Activated CD4-positive, alpha-beta T cell treated with anti-CD3 and anti-CD28 coated beads, Interleukin-2, Interleukin-4, amounts not matched to agents 100 ng/mL and 50 ng/mL, durations not matched to agents 16 hours and 8 hours (primary cell): ENCODE results near the gene ARHGAP22.

ENCODE experiments used
- DNase-seq: peaks from one replicate; pipeline ENCODE4 v3.0.0-alpha.2; 2020; ENCODE audit warnings: low spot score

Gene ARHGAP22

DNA sequence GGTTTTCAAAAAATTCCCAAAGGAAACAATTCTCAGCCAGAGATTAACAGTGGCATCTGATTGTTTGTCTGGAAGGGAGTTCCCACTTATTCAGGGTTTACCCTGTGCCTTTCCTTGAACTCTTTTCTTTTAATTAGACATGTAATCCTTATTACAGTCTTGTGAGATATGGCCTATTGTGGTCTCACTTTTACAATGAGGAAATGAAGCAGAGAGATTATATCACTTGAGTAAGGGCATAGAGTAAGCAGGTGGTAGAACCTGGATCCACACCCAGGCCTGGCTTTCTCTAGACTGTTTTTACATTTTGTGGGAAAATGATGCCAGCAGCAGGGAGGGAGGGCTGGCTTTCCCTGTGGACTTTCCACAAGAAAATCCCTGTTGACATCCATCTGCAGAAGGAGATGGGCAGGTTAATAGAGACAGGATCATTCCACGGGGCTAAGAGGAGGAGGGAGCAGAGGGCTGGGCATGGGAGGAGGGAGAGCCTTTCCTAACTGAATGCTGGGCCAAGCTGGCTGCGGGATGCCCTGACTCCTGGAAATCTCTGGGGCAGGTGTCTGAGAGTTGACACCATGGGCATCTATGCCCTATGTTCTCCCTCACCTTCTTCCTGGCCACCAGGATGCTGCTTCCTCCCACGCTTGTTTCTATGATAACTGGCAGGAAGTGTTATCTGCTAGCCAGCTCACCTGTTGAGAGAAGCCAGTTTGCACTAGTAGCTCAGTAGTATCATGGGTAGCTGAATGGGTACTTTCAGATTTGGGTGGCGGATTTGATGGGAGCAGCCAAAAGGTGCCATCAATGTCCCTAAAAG is 28.7 kb upstream of the ARHGAP22 start:
- peak; percentile 9 for DNase-seq

- no peak for DNase-seq
Measured at GRCh38 chr10:48632166-48632565, 27.3 kb upstream of the ARHGAP22 start.

DNA sequence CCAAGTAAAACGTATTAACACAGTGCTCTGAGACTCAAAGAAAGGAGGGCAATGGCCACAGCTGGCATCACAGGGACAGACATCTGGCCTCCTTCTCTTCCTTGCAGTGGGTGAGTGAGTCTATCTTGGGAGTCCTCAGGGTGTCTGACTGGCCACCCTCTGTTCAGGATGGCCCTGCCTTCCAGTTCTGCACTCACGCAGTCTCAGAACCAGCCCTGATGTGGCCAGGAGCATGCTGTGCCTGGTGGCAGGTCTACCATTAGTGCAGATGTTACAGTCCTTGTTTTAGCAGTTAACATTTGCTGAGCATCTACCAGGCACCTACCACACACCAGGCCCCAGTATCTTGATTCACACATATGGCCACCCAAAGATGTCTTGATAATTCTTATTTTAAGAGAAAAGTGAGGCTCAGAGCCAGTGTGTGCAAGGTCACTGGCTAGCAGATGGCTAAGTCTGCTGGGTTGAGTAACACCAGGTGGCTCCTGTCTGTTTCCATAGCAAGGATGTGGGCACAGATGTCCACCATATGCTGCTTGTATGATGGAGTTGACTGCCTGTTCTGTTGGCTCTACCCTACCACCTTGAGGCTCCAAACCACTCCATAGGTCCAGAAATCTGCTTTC is 23.2 kb upstream of the ARHGAP22 start:
- no peak for DNase-seq

- DNase-seq: no peak
Measured at GRCh38 chr10:48626986-48627731, 22.3 kb upstream of the ARHGAP22 start.

DNA sequence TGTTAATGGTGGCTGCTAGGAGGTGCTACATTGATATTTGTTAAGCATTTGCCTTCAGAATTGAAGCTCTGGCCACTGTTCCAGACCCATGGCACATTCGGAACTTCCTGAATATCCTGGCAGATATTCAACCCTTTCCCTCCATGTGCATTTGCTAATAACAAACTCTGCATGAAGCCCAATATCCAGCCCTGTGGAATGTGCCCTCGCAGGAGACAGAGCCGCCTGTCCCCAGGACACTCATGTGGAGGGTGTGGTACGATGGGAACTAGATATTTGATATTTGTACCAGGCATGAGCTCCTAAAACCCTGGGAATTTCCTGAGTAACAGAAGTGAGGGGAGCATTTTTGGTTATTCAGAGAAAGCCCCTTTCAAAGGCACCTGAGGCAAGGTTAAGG is 21.6 kb upstream of the ARHGAP22 start:
- no peak for DNase-seq

DNA sequence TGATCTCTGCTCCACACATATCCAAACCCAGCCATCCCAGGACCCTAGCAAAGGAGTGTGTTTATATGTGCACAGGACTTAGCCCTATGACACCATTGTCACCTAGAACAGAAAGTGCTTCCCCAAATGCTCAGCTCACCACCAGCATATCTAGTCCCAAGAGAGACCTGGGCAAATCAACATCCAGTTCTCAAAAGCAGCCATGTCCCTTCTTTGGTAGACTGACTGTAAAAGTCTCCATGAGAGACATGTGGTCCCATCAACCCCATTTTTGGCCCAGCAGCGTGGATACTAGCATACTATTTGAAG is 20.9 kb upstream of the ARHGAP22 start:
- no peak for DNase-seq

DNA sequence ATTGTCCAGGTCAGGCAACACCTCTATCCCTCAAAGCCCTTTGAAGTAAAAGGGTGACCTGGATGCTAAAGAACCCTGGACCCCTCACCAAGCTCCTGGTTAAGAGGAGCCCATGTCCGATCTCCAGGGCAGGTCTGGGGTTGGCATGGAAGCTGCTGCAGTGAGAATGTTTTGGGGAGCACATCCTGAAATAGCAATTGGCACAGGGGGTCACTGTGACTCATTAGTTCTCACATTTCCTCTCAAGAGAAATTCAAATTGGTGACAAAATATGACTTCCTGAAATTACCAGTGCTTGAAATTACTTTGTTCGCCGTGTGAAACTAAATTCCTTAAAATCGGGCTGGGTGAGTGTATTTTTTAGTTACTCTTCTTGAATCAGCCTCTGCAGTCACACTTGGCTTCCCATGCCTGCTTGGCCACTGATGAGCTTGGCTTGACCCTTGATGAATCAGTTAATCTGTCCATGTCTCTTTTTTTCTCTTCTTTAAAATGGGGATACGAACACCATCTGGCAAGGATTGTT is 18.8 kb upstream of the ARHGAP22 start:
- no peak for DNase-seq

DNA sequence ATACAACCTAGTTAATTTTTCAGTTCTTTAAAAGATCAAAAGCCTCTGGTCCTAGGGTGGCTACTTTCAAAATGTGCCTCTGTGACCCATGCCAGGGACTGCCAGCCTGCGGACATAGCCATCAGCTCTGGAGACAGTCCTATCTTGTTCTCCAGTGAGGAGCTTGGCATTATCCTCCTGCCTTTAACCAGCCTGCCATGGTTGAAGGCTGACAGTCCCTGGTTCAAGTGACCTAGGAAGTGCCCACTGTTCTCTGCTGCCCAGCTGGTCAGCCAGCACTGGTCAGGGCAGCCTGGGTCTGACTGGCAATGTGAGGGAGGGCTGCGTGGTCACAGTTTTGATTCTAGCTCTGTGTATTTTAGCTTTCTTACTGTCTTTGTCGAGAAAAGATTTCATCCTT is 18.1 kb upstream of the ARHGAP22 start:
- DNase-seq: no peak

DNA sequence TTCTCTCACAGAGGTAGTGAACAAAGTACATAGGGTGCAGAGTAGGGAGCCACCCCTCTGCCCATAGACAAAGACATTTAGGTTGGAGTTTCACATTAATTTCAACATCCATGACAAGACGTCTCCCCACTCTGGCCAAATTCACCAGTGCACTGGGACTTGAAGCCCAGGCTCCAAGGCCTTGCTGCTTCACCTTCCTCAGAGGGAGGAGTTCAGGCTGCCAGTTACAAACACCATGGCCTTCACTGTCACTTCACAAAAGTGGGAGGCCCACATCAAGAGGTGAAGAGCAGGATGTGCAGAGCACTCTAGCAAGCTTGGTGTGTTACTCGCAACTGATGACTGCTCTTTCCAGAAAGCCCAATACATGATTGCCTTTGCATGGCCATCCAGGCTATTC is 15.8 kb upstream of the ARHGAP22 start:
- no peak for DNase-seq

DNA sequence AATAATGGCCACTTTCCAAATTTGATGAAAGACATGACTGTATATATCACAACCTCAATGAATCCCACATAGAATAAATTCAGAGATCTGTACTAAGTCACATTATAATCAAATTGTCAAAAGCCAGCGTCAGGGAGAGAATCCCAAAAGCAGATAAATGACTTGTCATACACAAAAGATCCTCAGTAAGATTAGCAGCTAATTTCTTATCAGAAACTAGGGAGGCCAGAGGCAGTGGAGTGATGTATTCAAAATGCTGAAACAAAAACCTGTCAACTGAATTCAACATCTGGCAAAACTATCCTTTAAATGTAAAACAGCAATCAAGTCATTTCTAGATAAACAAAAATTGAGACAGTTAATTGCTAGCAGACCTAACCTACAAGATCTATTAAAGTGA is 11.6 kb upstream of the ARHGAP22 start:
- DNase-seq: no peak

DNA sequence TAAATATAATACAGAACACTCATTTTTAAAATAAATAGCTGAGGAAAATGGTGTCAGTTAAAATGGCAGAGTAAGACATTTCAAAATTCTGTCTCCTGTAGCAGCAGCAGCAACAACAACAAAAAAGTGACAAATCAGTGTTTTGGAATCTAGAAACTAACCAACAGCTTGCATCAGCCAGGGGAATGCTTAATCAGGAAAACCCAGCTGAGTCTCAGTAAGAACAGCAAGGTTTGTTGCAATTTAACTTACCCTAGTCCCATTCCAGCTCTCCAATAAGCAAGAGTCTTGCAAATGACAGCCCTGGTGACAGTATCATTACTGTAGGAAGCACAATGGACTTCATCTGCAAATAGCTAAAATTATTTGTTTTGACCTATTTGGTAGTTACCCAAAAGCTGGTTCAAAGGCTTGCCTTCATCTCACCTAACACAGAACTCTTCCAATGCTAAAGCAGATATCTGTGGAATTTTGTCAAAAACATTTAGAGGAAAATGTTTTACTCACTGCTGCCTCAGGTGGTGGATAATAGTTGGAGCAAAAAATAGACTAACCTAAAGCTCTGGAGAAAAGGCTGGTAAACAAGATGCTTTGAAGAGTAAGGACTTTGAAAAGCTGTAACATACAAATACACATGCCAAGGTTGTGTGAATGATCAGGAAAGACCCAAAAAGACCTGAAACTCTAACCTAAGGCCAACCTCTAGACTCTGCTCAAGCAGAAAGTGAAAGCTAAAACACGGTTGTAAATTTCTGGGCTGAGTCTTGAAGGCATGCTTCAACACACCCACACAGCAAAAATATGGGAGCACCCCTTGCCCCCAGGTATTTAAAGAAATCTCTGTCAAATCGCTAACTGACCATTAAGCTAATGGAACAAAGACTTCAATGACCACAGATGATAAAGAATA is 9.9 kb upstream of the ARHGAP22 start:
- no peak for DNase-seq

- no peak for DNase-seq
Measured at GRCh38 chr10:48613016-48613415, 8.1 kb upstream of the ARHGAP22 start.

GRCh38 chr10:48612236-48612943 is 7.5 kb upstream of the ARHGAP22 start:
- no peak for DNase-seq

- DNase-seq: no peak
Measured at GRCh38 chr10:48611133-48611532, 6.3 kb upstream of the ARHGAP22 start.

DNA sequence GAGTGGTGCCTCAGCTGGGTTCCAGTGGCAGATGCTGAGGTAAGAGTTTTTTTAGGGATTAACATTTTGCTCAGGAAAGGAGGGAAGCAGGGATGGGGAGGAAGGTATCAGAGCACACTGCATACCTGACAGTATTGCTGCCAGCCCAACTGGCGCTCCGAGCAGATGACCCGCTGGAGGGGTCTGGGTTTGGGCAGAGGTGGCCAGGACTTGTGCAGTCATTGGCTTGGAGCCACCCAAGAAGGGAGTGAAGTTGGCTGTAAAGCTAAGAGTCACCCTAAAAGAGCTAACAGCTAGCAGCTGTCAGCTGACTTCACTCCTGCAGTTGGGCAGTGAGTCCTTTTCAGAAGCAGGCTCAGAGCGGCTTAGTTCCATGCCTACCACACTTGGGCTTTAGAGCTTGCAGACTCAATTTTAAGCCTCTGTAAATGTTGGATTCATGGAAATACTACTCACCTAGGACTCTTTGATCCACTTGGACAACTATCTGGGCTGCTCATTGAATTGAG is 5.8 kb upstream of the ARHGAP22 start:
- no peak for DNase-seq

- no peak for DNase-seq
Measured at GRCh38 chr10:48609899-48610584, 5.2 kb upstream of the ARHGAP22 start.

GRCh38 chr10:48609441-48609840 is 4.6 kb upstream of the ARHGAP22 start:
- DNase-seq: no peak

DNA sequence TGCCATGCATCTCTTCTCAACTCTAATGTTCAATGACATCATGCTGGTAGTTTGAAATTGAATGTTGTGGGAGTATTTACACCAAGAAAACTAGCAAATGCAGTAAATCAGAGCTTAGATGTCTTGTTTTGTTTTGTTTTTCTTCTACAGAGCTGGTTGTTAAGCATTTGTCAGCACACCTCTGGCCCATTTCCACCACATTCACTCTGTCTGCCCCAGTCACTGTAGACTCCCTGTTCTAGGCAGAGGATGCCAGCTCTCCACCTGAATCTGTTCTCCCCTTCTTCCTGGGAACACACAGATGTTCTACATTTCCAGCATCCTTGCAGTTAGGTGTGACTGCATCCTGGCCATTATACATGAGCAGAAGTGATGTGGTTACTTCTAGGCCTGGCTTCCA is 4.1 kb upstream of the ARHGAP22 start:
- no peak for DNase-seq

- DNase-seq: peak; percentile 60
Measured at GRCh38 chr10:48608279-48608681, 3.4 kb upstream of the ARHGAP22 start.
